Stimulated activated CD4-positive, alpha-beta T cell treated with anti-CD3 and anti-CD28 coated beads, TNF-alpha, amount 100 ng/mL, for 4 hours (primary cell): ENCODE measurements around the gene MFSD6.
A peak's percentile ranks its signal among the peaks of the same experiment; 100 is the strongest.

Source experiments
- DNase-seq, 3 experiments: peaks; one replicate each; pipeline ENCODE4 v3.0.0-alpha.2; 2020; ENCODE audit warnings: low read depth in 3 of 3

The MFSD6 gene

DNA sequence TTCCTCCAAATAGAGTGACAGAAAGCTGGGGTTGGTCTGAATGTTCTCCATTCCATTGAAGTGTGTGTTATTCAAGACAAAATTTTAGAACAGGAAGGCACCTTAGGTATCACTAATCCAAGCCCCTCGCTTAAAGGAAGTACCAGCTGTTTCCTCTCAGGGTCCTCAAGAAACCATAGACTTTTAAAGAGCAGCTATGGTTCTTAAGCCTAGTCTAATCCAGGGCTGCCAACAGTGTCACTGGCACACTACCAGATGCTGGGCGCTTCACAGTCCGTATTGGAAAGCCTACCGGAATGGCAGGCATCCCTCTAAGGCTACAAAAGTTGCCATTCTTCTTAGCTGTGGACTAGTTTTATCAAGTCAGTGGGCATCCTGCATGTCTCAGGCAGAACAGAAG lies 124.4 kb downstream of the MFSD6 start:
- DNase-seq, result no peak

DNA sequence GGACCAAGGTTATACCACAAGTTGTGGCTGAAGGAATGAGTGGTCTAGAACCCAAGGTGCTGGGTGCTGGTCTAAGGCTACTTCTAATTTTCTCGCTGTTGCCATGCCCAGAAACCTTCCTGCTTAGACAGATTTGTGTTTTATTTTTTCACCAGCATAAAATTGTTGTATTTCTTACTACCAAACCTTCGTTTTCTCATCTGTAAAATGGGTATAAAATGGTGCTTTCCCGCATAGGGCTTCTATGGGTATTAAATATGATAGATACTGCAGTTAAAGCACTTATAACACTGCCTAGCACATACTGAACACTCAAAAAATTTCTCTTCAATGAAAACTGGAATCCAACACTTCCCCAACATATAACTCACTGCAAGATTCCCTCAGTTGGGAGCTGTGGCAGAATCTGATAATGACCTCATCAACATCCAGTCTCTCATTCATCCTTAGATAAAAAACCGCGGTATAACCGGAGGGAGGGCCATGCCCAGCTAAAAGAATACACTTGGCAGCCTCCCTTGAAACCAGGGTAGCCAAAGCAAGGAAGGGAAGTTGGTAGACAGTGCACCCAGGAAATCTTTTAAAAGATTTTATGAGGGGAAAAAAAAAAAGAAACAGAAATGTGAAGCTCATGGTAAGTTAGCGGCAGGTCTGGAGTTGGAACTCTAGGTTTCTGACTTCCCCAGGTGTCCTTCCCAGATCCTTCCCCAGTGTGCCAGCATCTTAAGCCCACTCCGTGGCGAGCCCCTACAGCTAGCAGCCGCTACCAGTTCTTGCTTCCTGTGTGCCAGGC lies 125.2 kb downstream of the MFSD6 start:
- DNase-seq, result peak in 2 of 3 experiments; percentile 18 to 21

DNA sequence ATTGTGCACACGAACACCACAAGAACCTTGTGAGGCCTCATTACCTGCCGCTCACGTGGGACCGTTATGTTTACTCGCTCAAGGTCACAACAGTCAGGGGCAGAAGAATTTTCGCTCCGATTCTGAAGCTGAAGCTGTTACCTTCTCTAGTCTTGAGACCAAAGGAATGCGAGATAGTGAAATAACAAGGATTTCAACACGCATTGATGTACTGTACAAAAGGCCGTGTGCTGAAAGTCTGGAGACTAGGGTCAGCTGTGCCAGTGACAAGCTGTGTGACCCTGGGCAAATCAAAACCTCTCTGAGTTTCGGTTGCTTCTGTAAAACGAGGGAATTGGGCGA lies 125.8 kb downstream of the MFSD6 start:
- DNase-seq, result peak in 1 of 3 experiments; percentile 12

DNA sequence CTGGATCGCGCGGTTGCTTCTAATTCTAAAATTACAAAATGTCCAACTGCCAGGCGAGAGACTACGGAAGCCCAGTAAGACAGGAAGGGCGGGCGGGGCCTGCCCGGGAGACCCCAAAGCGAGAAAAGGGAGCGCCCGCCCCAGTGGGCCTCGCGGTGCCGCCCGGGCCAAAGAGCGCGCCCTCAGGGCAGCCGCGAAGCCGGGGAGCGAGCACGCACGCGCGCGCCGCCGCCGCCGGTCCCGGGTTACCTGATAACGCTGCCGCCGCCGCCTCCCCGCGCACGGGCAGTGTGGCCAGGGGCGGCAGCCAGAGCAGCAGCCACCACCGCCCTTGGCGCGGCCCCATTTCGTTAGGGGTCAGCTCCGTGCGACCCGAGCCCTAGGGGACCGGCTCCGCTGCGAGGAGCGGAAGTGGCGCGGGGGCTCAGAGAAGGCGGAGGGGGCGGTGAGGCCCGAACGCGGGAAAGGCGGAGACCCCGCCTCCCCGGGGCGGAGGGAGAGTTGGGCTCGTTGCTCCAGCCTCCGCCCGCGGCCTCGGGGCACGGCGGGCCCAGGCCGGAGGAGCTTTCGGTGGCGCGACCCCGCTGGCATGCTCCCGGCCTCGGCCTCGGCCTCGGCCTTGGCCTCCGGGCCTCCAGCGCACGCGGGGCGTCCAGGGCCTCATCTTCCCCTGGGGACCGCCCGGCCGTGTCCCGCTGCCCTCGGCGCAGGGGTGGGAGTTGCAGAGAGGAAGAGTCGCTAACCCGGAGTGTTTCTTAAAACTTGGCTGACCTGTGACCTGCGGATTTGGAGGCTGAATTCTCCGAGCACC lies 126.4 kb downstream of the MFSD6 start, which contains the start of gene NEMP2:
TSS of gene NEMP2 (minus strand) at position 413 of the 811 bp plus-strand sequence. CDS start at position 346, 67 bp downstream.
- peak; percentile 56 to 73 (median 62) for DNase-seq

DNA sequence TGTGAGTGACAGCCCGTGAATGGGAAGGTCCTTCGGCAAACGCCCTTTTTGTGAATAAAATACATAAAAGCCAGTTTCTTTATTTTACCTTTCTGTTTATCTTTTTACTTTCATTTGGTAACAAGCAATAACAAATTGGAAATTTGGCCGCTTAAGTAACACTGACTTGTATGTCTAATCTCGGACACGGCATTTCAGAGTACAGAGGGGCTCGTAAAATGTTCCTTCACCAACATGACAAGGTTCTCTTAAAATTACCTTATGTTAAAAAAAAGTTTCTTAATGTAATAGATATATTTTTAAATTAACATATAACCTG lies 126.9 kb downstream of the MFSD6 start:
- no peak for DNase-seq

DNA sequence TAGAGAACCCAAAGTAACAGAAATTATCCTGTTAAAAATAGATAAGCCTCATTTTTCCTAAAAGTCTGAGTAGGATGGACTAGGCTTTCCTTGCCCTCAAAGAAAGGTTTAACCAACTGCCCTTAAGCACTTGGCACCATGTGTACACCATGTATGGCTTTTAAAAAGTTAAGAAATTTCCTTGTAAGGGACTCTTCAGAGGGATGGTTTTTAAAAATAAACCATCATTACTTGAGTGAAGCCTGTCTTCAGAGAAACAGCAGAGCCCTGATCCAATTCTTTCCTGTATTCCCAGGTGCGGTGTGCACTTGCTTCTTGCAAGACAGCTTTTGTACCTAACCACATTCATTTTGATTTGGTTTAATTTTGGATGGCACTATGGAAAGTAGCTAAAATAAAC lies 127.4 kb downstream of the MFSD6 start:
- DNase-seq, result no peak

DNA sequence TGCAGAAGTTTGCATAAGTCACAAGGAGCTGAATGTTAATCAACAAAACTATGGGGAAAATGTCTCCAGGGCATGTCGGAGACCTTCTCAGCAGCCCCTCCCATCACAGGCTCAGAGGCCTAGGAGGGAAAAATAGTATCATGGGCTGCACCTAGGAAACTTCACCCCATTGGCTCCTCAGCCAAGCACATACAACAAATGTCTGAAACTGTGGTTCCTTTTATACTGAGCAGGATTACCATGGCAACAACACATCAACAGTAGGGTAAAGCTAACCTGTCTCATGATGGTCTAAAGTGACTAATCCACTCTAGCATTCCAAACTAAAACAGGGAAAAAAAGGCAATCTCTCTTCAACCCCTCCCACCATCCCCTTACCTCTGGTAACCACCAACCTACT lies 129.6 kb downstream of the MFSD6 start:
- DNase-seq, result no peak

DNA sequence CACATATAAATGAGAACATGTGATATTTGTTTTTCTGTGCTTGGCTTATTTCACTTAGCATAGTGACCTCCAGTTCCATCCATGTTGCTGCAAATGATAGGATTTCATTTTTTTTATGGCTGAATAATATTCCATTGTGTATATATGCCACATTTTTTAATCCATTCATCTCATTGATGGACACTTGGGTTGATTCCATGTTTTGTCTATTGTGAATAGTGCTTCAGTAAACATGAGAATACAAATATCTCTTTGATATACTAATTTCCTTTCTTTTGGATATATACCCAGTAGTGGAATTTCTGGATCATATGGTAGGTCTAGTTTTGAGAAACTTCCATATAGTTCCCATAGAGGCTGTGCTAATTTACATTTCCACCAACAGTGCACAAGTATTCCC lies 130.0 kb downstream of the MFSD6 start:
- DNase-seq, result no peak

DNA sequence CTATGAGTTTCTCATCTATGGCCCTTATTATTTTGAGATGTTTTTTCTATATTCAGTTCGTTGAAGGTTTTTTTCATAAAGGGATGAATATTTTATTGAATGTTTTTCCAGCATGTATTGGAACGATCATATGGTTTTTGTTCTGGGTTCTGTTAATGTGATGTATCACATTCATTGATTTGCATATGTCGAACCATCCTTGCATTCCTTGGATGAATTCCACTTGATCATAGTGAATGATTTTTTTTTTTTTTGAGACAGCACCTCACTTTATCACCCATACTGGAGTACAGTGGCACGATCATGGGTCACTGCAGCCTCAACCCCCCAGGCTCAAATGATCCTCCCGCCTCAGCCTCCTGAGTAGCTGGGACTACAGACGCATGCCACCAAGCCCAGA lies 131.9 kb downstream of the MFSD6 start:
- DNase-seq, result no peak

DNA sequence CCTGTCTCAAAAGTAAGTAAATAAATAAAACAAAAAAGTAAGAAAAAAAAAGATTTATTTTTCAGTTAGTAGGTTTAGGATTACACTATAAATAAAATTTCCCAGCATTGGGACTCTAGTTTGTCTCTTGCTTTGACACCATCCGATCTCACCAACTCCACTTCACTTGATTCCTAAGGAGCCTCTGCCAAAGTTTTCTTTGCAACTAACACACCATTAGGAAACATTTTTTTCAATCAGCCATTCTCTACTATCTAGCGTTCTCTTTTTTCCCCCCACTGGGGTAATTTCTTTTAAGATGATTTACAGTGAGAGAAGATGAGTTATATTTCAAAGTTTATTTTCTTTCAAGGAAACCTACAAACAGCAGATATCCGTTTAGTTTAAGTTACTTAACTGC lies 136.9 kb downstream of the MFSD6 start:
- DNase-seq, result no peak

DNA sequence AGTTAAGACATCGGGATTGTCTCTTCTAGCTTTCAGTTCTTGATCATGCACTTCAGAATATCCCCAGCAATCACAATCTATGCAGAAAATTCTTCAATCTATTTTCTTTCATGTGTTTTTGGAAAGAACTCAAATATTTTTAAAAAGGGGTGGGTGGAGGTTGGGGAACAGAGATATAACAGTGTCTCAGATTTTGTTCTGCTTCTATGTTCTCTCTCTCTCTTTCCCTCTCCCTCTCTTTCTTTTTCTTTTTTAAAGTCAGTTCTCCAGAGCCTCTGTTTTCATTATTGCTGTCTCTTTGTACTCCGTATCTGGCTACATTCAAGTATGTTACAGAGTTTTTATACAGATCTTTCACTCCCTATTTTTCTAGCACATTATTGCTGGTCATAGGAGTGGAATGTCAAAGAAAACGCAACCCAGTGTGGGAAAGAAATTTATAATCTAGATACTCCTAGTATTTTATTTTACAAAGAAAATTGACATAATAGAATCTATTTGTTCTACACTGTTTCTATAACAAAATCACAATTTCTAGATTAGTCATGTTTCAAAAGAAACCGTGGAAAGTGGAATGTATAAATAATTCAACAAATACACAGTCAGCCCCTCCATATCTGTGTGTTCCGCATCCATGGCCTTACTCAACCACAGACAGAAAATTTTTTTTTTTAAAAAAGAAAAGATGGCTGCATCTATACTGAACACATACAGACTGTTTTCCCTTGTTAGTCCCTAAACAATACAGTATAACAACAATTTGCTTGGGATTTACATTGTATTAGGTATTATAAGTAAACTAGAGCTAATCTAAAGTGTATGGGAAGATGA lies 137.6 kb downstream of the MFSD6 start:
- no peak for DNase-seq

DNA sequence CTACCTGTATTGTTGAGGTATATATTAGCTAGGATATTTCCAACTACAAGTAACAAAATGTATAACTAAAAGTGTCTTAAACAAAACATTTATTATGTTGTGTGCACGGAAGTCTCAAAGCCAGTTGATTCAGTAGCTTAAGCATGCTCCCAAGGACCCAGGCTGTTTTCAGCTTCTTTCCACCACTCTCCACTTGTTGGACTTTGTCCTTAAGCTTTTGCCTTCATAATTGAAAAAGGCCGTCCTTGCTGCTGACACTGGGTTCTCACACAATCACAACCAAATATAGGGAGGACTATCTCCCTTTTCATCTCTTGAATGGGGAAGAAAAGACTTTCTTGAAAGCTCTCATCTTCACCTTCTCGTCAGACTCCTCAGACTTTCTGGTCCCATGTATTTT lies 138.6 kb downstream of the MFSD6 start:
- DNase-seq, result no peak

DNA sequence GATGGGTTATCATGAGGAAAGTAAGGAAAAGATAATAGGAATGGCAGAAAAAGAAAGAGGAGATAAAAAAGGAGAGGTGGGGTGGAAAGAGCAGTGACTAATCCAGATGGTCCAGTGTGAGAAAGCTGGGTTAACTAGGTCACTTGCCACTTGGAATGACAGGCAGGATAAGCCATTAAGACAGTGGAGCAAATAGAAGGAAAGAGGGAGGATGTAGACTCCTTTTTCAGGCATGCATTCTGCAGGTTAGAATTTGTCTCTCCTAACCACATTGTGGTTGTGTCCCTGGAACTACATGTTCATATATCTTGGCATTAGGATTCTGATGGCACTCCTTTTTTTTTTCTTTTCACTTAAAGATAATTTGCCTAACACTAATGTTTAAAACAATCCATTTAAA lies 139.7 kb downstream of the MFSD6 start:
- no peak for DNase-seq

DNA sequence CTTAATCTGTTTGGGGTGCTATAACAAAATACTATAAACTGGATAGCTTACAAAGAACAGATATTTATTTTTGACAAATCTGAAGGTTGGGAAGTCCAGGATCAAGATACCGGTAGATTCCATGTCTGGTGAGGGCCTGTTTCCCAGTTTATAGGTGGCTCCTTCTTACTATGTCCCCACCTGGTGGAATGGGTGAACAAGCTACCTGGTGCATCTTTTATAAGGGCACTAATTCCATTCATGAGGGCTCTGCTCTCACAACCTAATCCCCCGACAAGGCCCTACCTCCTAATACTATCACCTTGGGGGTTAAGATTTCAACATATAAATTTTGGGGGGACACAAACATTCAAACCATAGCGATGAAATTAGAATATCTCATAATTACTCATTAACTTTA lies 142.0 kb downstream of the MFSD6 start:
- no peak for DNase-seq
